ENCODE data around the gene FAM167B.

FAM167B gene

DNA sequence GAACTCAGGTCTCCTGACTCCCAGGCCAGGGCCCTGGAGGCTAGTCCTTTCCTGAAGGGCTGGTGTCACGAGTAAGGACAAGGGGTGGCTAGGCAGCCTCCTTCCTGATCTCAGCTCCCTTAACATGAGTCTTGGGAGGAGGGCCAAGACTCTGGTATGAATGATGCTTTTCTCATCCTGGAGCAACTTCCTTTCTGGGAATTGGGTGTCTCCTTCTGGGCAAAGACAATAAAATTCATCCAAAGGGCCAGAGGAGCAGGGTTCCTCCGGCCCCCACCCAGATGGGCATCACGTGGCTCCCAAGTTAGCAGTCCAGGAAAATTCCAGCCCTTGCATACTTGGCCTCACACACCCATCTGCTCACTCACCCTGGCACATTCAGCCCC lies at the start of gene FAM167B:
TSS of gene FAM167B (plus strand) at position 335 of the 386 bp plus-strand sequence. CDS start 200 bp downstream, outside the sequence.
- DNase-seq = no peak

DNA sequence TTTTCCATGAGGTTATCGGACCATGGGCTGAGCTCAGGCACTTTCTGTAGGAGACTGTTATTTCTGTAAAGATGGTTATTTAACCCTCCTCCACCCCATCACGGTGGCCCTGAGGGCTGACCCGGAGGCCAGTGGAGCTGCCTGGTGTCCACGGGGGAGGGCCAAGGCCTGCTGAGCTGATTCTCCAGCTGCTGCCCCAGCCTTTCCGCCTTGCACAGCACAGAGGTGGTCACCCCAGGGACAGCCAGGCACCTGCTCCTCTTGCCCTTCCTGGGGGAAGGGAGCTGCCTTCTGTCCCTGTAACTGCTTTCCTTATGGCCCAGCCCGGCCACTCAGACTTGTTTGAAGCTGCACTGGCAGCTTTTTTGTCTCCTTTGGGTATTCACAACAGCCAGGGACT lies 49.2 kb upstream of the FAM167B start:
- no peak for DNase-seq

DNA sequence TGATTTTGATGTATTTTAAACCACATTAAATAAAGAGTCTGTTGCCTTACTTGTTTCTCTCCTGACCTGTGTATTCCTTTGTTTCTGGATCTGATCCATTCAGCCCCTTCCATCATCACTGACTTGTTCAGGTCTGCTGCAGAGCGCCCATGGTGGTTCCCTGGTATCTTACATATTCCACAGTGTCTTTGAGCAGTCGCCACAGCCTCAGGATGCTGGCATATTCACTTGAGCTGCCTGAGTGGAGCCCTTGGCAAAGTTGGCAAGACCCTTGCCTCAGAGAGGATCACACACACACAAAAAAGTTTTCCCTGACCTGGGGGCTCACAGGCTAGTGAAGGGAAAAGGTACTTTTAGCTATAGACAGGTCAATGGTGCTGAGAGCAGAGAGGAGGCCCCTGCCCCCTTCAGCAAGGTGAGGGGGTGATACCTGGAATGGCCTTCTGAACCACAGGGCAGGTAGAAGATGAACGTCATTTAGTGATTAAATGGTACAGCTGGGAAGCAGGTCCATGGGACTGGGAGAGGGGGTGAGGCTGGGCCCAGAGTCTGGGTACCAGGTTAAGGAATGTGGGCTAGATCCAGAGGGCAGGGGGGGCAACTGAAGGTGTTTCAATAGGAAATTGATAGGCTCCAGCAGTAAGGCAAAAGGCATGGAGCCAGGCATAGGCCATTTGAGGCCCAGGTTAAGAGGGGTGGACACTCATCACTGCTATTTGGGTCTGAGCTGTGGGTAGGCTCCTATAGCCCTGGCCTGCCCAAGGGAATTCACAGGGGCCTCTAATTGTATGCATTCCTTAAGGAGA lies 48.6 kb upstream of the FAM167B start:
- DNase-seq = no peak

DNA sequence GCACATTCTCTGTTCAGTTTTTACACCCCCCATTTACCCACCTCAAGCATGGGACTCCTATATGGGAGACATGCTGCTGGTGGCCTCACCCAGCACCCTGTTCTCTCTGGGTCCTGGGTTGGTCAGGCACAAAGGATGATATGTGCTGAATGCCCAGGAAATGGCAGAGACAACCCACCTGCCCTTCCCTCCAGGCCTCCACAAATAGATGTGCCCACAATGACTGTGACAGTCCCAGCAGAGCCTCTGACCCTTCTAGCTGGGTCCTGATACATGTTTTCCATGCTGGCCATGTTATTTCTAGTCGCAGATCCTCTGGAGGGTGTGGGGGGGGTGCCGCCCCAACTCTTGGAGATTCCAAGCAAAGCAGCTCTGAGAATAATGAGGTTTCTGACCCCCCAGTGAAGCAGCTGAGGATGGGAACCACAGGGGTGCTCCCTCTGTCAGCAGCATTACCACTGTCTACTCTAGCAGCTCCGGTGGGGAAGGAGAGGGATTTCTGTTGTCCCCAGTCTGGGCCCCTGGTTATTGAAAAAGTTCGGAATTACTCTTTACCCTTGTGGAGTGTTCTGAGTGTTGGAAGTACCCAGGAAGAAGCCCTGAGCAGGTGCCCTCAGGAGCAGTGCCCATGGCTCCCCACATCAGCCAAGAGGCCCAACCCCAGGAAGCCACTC lies 47.8 kb upstream of the FAM167B start:
- no peak for DNase-seq

DNA sequence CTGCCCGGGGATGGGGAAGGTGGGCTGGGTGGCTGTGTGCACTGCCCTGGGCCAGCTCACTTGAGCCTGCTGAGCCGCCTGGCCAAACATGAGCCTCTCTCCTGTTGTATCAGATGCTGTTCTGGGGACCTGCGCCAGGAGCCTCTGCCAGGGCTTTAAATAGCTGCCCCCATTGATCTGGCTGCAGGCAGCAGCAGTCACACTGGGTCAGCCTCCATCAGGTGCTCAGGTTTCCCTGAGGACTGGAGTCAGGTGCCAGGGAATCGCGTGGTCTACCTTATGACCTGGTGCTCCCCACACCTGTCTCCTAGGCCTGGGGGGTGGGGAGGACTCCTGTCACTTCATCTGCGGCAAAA lies 47.3 kb upstream of the FAM167B start:
- peak; percentile 49 for DNase-seq

DNA sequence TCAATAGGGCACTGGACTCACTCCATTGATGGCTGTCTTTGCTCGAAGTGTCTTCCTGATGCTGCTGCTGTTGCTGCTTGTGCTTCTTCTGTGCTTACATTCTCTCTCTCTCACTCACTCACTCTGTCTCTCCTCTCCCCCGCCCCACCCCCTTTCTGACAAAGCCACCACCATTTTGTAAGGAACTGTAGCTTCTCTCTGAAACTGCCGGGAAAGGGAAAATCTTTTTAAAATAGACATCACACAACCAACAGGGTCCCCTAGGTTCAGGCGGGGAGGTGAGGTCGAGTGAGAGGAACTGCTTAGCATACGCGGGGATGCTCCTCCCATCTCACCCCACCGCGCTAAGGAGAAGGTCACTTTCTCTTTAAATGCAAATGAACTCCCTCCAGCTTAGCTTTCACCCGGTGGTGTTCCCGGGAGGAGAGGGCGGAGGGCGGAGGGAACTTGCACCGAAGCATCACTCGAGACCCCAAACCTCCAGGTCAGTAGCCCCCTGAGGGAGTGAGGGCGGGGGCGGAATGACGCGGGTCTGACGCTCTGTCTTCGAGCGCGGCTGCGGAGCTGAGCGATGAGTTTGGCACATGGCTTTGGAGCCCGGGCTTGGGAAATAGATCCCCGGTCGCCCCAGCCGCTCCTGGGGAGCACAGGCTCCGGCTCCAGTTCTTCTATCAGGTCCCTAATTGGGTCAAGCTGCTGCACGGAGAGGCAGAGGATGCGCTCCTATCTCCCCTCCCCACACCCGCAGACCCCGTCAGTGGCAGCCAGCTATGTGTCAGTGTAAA lies 46.6 kb upstream of the FAM167B start, which contains the start of gene CCDC28B:
TSS of gene CCDC28B (plus strand) at position 370 of the 785 bp plus-strand sequence. CDS start 1,341 bp downstream, outside the sequence.
- peak; percentile 68 for DNase-seq

DNA sequence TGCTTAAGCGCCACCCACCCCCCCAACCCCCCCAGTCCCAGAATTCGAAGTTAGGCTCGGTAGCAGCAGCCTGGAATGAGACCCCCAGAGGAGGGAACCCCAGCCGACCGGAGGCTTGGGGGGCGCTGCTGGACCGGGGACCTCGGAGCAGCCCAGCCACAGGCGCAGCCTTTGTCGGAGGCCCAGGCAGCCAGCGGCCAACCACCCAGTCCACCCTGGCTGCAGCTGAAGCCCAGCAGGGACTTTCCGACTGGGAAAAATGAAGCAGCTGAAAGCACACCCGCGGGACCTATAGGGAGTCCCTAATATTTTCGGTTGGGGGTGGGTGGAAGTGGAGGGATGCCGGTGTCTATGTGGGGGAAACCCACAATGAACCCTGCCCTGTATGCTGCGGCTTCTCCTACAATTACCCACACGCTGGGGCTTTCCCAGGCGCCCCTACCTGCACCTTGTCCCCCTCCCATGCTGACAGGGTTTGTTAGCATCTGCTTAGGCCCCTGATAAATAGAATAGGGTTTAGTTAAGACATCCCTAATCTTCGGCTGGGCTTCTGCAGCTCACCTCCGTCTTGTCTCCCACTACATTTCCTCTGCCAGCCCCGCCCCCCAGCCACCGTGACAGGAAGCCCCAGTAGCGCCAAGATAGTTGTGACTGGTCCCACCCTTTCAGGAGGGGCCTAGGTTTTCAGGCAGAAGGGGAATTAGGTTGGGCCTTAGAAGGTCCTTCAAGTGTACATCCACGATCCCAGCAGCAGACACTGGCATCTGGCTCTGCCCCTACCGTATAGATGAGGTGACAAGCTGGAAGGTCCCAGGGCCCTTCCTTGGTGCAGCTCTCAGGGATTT lies 45.8 kb upstream of the FAM167B start:
- peak; percentile 34 for DNase-seq

DNA sequence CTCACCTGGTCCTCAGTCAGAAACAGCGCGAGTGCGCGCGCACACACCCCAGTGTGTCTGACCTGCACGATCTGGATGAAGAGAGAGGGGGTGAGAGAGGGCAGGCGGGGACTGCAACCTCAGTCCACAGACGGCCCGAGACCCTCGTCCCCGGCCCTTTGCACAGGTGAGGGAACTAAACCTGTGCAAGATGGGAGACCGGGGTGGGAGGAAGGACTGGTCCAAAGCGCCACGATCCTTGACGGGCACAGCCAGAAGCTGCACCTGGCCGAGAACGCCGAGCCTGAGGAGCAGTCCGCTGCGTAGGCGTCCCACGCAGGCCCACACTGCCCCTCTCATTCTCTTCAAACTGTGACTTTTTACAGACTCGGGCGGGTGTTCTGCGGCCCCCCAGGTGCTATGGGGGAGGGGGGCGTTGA lies 42.1 kb upstream of the FAM167B start:
- no peak for DNase-seq

DNA sequence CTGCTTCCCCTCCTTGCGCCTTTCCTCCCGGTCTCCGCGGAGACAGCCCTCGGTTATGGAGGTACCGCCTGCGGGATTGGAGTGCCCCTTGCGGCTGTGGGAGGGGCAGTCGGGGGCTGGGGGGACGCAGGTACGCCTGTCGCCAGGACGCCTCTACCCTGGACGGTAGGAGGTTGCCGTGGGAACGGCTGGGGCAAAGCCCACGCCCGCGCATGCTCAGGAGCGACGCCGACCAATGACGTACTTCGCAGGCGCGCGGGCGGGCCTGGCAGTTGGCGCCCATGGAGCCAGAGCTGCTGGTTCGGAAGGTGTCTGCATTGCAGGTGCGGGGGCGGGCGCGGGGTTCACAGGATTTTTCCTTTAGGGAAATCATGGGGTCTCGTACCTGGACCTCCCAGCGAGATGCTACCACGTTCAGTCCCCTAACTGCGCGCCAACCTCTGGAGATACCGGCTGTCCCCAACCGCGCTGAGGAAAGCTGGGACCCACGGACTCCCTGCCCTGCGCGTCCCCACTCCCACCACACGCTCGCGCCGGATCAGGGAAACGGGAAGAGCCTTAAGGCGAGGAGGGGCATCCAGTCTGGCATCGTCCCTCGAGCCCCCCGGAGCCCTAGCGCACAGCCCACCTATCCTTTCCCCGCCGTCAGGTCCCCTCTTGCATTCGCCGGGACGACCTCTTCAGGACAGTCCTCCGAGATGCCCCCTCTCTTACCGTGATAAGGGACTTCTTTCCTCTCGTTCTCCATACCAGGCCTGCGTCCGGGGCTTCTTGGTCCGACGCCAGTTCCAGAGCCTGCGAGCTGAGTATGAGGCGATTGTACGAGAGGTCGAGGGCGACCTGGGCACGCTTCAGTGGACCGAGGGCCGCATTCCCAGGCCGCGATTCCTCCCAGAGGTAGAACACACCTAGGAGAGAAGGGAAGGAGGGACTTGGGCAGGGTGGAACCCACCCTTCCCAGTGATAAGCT lies 41.3 kb upstream of the FAM167B start, which contains the start of gene IQCC:
TSS of gene IQCC (plus strand) at position 271 of the 970 bp plus-strand sequence. CDS start at position 282, 11 bp downstream.
- DNase-seq = peak; percentile 93

DNA sequence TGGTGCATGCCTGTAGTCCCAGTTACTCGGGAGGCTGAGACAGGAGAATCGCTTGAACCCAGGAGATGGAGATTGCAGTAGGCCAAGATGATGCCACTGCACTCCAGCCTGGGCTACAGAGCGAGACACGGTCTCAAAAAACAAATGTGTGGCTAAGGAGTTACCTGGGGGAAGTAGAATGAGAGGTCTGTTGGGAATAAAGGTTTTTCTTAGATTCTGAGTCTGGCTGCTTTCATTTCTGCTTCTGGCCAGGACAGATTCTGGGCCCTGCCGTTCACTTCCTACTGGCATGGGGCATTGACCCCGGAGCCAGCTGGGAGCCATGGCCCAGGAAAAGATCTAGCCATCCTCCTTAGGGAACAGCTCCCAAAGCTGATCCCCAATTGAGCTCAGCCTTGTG lies 38.6 kb upstream of the FAM167B start:
- peak; percentile 25 for DNase-seq

DNA sequence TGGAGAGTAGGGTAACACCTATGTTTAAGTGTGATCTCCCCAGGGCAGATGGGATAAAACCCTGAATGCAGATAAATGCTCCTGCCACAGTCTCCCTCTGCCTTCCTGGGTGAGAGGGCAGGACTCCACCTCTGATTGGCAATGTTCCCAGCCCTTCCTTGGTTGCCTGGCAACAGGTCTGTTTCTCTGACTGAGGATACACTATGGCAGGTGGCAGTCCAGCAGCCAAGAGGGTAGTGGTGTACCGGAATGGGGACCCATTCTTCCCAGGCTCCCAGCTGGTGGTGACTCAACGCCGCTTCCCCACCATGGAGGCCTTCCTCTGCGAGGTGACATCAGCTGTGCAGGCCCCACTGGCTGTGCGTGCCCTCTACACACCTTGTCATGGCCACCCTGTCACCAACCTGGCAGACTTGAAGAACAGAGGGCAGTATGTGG lies 38.1 kb upstream of the FAM167B start, which contains the start of gene DCDC2B:
TSS of gene DCDC2B (plus strand) at position 199 of the 438 bp plus-strand sequence. CDS start at position 204, 5 bp downstream.
- DNase-seq = peak; percentile 97

DNA sequence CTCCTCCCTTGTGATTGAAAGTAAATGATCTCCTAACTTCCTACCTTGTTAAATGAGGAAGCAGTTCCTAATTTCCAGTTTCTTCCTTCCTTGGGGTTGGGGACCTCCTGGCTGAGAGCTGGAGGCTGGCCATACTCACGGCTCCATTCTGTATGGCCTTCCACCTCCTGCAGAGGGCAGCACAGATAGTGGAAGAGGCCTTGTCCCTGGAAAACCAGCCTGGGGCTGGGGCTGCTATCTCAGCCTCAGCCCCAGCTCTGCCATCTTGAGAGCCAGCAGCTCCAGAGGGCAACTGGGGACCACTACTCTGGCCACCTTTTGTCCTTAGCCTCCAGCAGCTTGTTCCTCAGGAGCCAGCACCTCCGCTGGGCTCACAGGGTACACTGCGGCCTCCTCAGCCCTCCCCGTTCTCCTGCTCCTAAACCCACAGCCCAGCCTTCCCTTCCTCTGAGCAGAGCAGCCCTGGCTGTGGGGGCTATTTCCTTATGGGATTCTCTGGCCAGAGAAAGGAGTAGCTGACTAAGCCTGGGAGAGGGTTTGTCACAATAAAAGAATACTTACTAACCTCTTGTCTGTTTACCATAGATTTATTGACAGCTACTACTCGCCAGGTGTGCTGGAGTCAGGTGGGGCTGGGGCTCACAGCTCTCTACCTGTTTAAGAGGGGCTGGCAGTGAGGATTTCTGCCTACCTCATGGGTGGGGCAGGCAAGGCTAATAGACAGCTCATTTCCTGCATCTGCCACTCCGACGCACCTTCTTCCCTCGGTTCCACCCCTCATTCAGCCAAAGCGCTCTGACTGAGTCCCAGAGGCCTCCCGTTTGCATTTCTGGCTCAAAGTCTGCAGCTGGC lies 31.2 kb upstream of the FAM167B start:
- DNase-seq = peak; percentile 38

DNA sequence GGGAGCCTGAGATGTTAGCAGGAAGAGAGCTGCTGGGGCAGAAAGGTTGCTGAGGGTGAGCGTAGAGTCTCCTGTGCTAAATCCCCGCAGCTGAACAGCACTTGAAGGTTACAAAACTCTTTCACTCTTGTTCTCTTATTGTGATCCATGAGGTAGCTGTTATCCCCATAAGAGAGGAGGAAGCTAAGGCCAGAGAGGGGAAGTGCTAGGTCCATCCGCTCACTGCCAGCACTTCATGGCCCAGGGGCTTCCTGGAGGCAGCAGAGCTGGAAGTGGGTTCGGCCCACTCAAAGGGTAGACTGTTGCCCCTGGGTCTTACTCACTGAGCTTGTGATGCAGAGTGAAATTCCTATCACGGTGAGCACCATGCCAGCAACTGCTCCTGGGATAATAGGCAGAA lies 30.5 kb upstream of the FAM167B start:
- DNase-seq = no peak

DNA sequence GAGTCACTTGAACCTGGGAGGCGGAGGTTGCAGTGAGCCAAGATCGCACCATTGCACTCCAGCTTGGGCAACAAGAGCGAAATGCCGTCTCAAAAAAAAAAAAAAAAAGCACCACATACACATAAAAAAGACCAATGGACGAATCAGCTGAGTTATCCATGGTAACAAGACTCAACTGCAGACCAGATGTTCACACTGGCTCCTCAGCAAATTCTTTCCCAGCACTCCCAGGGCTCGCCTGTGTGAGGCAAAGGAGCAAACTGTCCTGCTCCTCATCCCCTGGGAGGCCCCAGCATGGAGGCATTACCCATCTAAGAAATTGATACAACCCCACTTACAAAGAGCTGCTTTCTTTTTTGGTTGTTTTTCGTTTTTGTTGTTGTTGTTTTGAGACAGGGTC lies 28.0 kb upstream of the FAM167B start:
- DNase-seq = no peak

DNA sequence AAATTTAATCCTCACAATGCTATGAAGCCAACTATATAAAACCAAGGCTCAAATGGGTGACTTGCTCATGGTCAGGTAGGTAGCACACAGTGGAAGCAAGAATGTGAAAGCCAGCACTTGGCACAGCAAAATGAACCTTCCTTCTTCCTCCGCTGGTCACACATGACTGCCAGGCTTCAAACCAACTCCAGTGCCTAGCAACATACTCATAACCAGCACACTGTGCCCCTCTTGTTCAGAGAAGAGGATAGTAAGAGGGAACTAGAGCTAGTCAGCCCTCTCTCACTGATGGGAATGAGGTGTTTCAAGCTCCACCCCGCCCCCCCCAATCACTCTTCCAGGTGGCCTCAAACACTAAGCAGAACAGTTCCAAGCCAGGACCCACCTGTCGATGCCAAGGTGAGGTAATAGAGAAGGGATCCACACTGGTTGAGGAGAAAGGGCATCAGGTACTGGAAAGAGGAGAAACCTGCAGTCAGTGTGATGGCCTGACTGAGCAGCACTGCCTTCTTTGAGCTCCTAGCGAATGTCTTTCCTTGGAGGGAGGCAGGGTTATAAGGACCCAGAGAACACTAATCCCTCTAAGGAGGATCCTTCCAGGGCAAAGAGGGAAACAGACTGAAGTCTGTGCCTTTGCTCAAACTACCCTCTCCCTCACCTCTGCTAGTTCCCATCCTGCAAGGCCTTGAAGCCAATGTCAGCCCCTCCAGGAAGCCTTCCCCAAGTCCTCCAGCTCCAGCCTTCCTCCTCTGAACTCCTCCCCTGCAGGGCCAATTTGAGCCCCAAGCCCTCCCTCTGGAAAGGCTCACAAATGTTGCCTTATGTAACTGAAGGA lies 26.1 kb upstream of the FAM167B start:
- DNase-seq = peak; percentile 91

DNA sequence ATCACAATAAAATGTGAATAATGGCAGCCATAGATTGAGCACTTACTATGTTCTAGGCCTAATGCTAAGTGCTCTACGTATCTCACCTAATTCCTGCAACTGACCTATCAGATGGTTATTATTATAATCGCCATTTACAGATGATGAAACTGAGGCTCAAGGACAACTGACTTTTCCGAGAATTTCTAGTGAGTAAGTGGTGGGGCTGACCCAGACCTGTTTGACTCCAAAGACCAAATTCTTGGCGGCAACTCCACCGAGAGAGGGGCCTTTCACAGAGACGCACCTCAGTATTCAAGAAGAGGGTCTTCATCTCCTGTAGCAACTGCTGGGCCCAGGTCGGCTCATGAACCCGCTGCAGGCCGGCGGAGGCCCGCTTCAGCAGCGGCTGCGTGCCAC lies 25.4 kb upstream of the FAM167B start:
- no peak for DNase-seq

DNA sequence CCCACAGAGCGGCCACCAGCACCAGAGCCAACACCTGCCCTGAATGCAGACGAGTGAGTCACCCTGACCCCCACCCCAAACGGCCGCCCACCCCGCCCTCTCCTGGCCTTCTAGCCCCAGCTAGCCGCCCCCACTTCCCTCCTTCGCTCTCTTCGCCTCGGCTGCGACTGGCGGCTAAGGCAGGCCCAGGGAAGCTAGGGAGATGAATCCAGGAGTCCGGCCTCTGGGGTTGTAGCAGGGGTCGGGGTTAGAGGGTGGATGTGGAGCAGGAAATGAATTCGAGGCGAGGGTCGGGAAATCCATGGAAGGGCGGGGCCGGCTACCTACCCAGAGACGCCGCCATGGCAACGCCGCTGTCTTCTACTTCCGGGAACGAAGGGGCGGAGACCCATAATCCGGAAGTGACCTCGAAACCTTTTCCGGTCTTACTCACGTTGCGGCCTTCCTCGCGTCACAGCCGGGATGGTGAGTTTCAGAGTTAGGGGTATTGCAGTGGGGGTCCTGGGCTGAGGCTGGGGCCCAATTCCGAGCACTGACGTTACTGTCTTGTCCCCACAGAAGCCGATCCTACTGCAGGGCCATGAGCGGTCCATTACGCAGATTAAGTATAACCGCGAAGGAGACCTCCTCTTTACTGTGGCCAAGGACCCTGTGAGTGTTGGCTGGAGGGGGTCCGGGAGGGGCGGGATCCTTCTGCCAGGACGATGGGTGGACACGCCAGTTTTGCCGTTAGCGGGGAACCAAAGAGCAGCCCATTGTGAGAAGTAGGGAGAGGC lies 24.9 kb upstream of the FAM167B start, which contains the start of the genes EIF3I and TMEM234:
TSS of gene EIF3I (plus strand) at position 428 of the 776 bp plus-strand sequence. CDS start at position 463, 35 bp downstream.
TSS of gene TMEM234 (minus strand) at position 374 of the 776 bp plus-strand sequence. CDS start at position 343, 31 bp downstream.
- peak; percentile 89 for DNase-seq

DNA sequence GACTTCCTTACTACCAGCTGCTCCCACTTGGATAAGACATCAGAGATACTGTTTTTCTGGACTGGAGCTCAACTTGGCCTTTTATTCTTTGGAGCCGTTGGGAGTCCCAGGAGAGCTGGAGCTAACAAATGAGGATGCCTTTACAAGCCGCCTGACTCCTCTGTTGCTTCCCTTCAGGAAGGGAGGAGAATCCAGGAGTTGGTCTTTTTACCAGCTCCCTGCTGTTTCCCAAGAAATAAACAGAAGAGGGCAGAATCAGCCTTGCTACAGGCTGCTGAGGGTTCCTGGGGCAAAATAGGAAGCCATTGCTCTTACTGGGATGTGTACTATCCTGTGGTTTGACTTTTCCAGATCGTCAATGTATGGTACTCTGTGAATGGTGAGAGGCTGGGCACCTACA lies 23.3 kb upstream of the FAM167B start:
- DNase-seq = no peak
